Heart right ventricle (tissue), 16 donors: ENCODE measurements around the gene GPR173. TPM values are rescaled to one million over a fixed set of nuclear protein-coding genes. Genes with fewer than 3 reads are reported as not detected.

Experiments
- ATAC-seq, 8 donors: fragments of 200-7000 bp; cut with Tn5 transposase; one replicate each; pipeline ENCODE4 v1.9.1; 2020; ENCODE audit warnings: mild to moderate bottlenecking in 8 of 8, moderate library complexity in 8 of 8, moderate number of reproducible peaks in 1 of 8
- DNase-seq, 2 donors: peaks; one replicate each; pipeline ENCODE4 v3.0.0-alpha.2; 2020
- H3K27ac ChIP-seq, 10 donors: fragments of 200-600 bp; sonication (generic) in 2 of 10; one replicate each; pipeline versions ENCODE4 v1.5.0 to v1.8.0; 2020 to 2022; ENCODE audit warnings: mild to moderate bottlenecking in 3 of 10
- H3K27me3 ChIP-seq, 7 donors: fragments of 200-600 bp; one replicate each; pipeline ENCODE4 v1.8.0; 2021 to 2022; ENCODE audit warnings: mild to moderate bottlenecking in 2 of 7
- H3K36me3 ChIP-seq, 9 donors: fragments of 200-600 bp; sonication (generic) in 1 of 9; one replicate each; pipeline versions ENCODE4 v1.5.0 to v1.8.0; 2020 to 2022; ENCODE audit warnings: mild to moderate bottlenecking in 2 of 9
- H3K4me1 ChIP-seq, 9 donors: fragments of 200-600 bp; sonication (generic) in 1 of 9; one replicate each; pipeline versions ENCODE4 v1.5.0 to v1.8.0; 2020 to 2022; ENCODE audit warnings: mild to moderate bottlenecking in 4 of 9
- H3K4me3 ChIP-seq, 10 donors: fragments of 200-600 bp; sonication (generic) in 2 of 10; one replicate each; pipeline versions ENCODE4 v1.5.0 to v1.8.0; 2020 to 2022; ENCODE audit warnings: mild to moderate bottlenecking in 7 of 10, moderate library complexity in 2 of 10
- H3K9me3 ChIP-seq, 11 donors: fragments of 200-600 bp in 10 of 11; sonication (generic) in 2 of 11; one replicate each; pipeline versions ENCODE4 v1.5.0 to v1.8.0; 2013 to 2022; ENCODE audit warnings: mild to moderate bottlenecking in 2 of 11, control low read depth in 1 of 11, moderate library complexity in 1 of 11
- CTCF ChIP-seq, 9 donors: fragments of 200-600 bp; sonication (generic) in 2 of 9; IDR thresholded peaks; one replicate each; pipeline versions ENCODE4 v1.5.0 to v1.8.0; 2021 to 2022; ENCODE audit warnings: antibody characterized with exemption in 9 of 9, mild to moderate bottlenecking in 5 of 9, moderate library complexity in 1 of 9
- WGBS, 2 donors: extraction: QIAGEN DNeasy Blood & Tissue Kit; methylation state at CpG; one replicate each; pipeline ENCODE4 v1.1.7; 2013; ENCODE audit warnings: inconsistent platforms in 1 of 2; 5-methylcytosine and 5-hydroxymethylcytosine counted together
- intact Hi-C, 10 donors: fragments of 100-400 bp; cut with DNase I; formaldehyde crosslinking; loops; one replicate each; pipeline versions ENCODE4 v1.11.1 to v1.14.2; 2022
- polyA plus RNA-seq, 2 donors: library from polyadenylated mRNA; stranded (reverse); fragments of 200-250 nt; gene quantifications; one replicate each; pipeline ENCODE4 v1.2.3, GENCODE V29; 2013
- total RNA-seq, 10 donors: library from RNA; stranded (reverse); fragmentation: NEBNext Ultra II Directional in 3 of 10; extraction: Animal tissue kit (Norgen Biotek cat#: 25700) in 3 of 10; gene quantifications; one replicate each; pipeline versions ENCODE4 v1.2.1 to v1.2.4, GENCODE V29; 2021 to 2023
- donor health status: Arrhythmogenic right ventricular cardiomyopathy.
- donor health status: ischemic (EF 13 %, LVEDD 7.1; RV severe dilation, severe dysfunction).
- donor health status: healthy with polysubstance abuse.
- donor health status: DM: no; HTN: yes; CAD: no.
- donor health status: DM: no; HTN: no; CAD: no.
- donor health status: ischemic (EF 25% LVEDD 6.9; RV normal size, moderate dysfunction).
- donor health status: ischemic (EF 25% LVEDD 5.7; RV mildly dilated, moderate dysfunction).
- donor health status: healthy.
- donor health status: DM: yes; HTN: yes; CAD: no.
- donor health status: Ischemic cardiomyopathy.
- donor health status: ischemic (EF 35%, LVEDD 5.7; RV mildly dilated, moderate dysfunction).
- donor health status: nonischemic (EF 11% LVEDD 7.7; RV severe dilation, severe dysfunction).
- donor health status: DM: yes; HTN: yes; CAD: no.
- donor health status: PGD.
- donor health status: ischemic (EF 29% LVEDD 5.4; RV normal size, mild dysfunction).
- donor health status: nonischemic (EF 23%, LVEDD 6.1; RV moderate dilation, normal function).

Gene GPR173
- total and polyA plus RNA-seq, 12 donors = 0.54 to 2.5 (median 0.73) TPM

- H3K27me3 ChIP-seq = peaks cover 0 to 12% (median 0%) of the 10 kb centered on the region in 7 donors
- H3K36me3 ChIP-seq = peaks cover 0 to 29% (median 0%) of the 10 kb centered on the region in 9 donors
- ATAC-seq (no peak), DNase-seq (no peak)
- peak overlapping the region in 5 of 10 donors; percentile 75 to 91 (median 84) for H3K4me3 ChIP-seq
- no peaks in the 10 kb centered on the region for H3K9me3 ChIP-seq
- peak overlapping the region in 1 of 10 donors; percentile 9 for H3K27ac ChIP-seq
- intact Hi-C loops = no loop called here
- 51 to 58% methylated on average over 4 of the region's 4 CpGs for WGBS, 2 donors
- TF ChIP-seq CTCF (IDR thresholded peaks at IDR 0.05) = no peak
- peaks cover 0 to 25% (median 6%) of the 10 kb centered on the region in 9 donors for H3K4me1 ChIP-seq
These were observed 35.5 kb downstream of the GPR173 start for GRCh38 chrX:53084043-53084570.

GRCh38 chrX:53084863-53085262, 36.3 kb downstream of the GPR173 start:
- no peak for TF ChIP-seq CTCF (IDR thresholded peaks at IDR 0.05)
- Histone ChIP-seq H3K4me3 (no peak overlapping the region), H3K36me3 (peaks cover 0 to 29% (median 0%) of the 10 kb centered on the region in 9 donors), H3K27ac (no peak overlapping the region), H3K9me3 (no peaks in the 10 kb centered on the region), H3K4me1 (peaks cover 0 to 25% (median 6%) of the 10 kb centered on the region in 9 donors), H3K27me3 (peaks cover 0 to 12% (median 0%) of the 10 kb centered on the region in 7 donors)
- 89 to 91% methylated on average over 9 of the region's 9 CpGs for WGBS, 2 donors
- intact Hi-C loops = no loop called here
- DNase-seq (no peak), ATAC-seq (no peak)

GRCh38 chrX:53085661-53086229, 37.2 kb downstream of the GPR173 start:
- intact Hi-C loops = no loop called here
- Histone ChIP-seq H3K9me3 (no peaks in the 10 kb centered on the region), H3K27ac (no peak overlapping the region), H3K27me3 (peaks cover 0 to 12% (median 0%) of the 10 kb centered on the region in 7 donors), H3K4me1 (peaks cover 0 to 25% (median 6%) of the 10 kb centered on the region in 9 donors), H3K4me3 (no peak overlapping the region), H3K36me3 (peaks cover 0 to 29% (median 0%) of the 10 kb centered on the region in 9 donors)
- TF ChIP-seq CTCF (IDR thresholded peaks at IDR 0.05) = no peak
- ATAC-seq (no peak), DNase-seq (no peak)
- 85% methylated on average over 17 of the region's 17 CpGs for WGBS, 2 donors

GRCh38 chrX:53086464-53086863, 37.9 kb downstream of the GPR173 start:
- Histone ChIP-seq H3K27ac (peak overlapping the region in 6 of 10 donors; percentile 15 to 83 (median 38)), H3K9me3 (no peaks in the 10 kb centered on the region), H3K36me3 (peaks cover 0 to 29% (median 0%) of the 10 kb centered on the region in 9 donors), H3K4me1 (peaks cover 0 to 25% (median 6%) of the 10 kb centered on the region in 9 donors), H3K27me3 (peaks cover 0 to 12% (median 0%) of the 10 kb centered on the region in 7 donors), H3K4me3 (no peak overlapping the region)
- ATAC-seq = peak in 2 of 8 donors; percentile 23 to 30
- intact Hi-C loops = no loop called here
- 39 to 47% methylated on average over 6 of the region's 6 CpGs for WGBS, 2 donors
- no peak for TF ChIP-seq CTCF (IDR thresholded peaks at IDR 0.05)
- peak; percentile 18 to 60 for DNase-seq
